Right ventricle myocardium inferior (tissue), 1 donor: ENCODE results near the gene GALNT1. TPM values are rescaled to one million over a fixed set of nuclear protein-coding genes. Genes with fewer than 3 reads are reported as not detected.

Experiments
- ATAC-seq: fragments of 200-7000 bp; cut with Tn5 transposase; one replicate; pipeline ENCODE4 v1.9.1; 2020; ENCODE audit warnings: mild to moderate bottlenecking, moderate library complexity
- DNase-seq: peaks from one replicate; pipeline ENCODE4 v3.0.0; 2021; ENCODE audit errors: missing footprints
- intact Hi-C: fragments of 100-400 bp; cut with DNase I; formaldehyde crosslinking; loops from one replicate; pipeline ENCODE4 v1.11.0; 2022
- total RNA-seq: library from RNA; stranded (reverse); fragmentation: NEBNext Ultra II Directional; extraction: Animal tissue kit (Norgen Biotek cat#: 25700); gene quantifications from one replicate; pipeline ENCODE4 v1.2.1, GENCODE V29; 2021
- donor health status: DM: no; HTN: yes; CAD: no; lungs with severe emphysema.

GALNT1 gene
- total RNA-seq, 1 donor from 2014 or later = 53.2 TPM

- no peak for ATAC-seq
- DNase-seq = no peak
- intact Hi-C loops = no loop called here
Observed at GRCh38 chr18:35731701-35732100, 150.2 kb downstream of the GALNT1 start.

- intact Hi-C loops = no loop called here
- DNase-seq (no peak), ATAC-seq (peak; percentile 86)
Observed at GRCh38 chr18:35732162-35732561, 150.6 kb downstream of the GALNT1 start.

GRCh38 chr18:35732636-35733035 lies 151.1 kb downstream of the GALNT1 start:
- intact Hi-C loops = no loop called here
- DNase-seq = no peak

GRCh38 chr18:35733408-35733807 lies 151.9 kb downstream of the GALNT1 start:
- ATAC-seq (no peak), DNase-seq (no peak)
- intact Hi-C loops = no loop called here

More at GRCh38 chr18:35732636-35733035, 151.1 kb downstream of the GALNT1 start:
- peak; percentile 88 for ATAC-seq

GRCh38 chr18:35736696-35737095 lies 155.2 kb downstream of the GALNT1 start:
- ATAC-seq (no peak), DNase-seq (no peak)
- intact Hi-C loops = no loop called here

- no peak for ATAC-seq
- intact Hi-C loops = no loop called here
Observed at GRCh38 chr18:35739778-35740177, 158.2 kb downstream of the GALNT1 start.

DNA sequence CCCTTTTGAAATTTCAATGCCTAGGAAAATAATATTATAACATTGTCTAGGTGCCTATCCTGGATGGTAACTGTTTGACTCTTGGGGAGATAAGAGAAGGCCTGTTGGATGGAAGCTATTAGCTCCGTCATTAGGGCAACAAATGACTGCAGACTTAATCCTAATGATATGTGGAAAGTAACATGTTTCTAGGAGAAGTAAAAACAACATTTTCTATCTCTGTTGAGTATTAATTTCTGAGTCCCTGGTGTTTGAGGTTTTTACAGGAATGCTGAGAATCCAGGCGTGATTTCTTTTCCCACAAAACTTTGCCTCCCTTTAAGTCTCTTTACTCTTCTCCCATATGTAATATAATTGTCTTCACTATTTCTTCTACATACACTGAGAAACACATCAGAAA lies 159.1 kb downstream of the GALNT1 start:
- DNase-seq (no peak), ATAC-seq (no peak)
- intact Hi-C loops = no loop called here

More at GRCh38 chr18:35739778-35740177, 158.2 kb downstream of the GALNT1 start:
- DNase-seq = no peak

- DNase-seq (no peak), ATAC-seq (no peak)
- intact Hi-C loops = no loop called here
Observed at GRCh38 chr18:35743916-35744315, 162.4 kb downstream of the GALNT1 start.

- intact Hi-C loops = no loop called here
- ATAC-seq (no peak), DNase-seq (no peak)
Observed at GRCh38 chr18:35745814-35746213, 164.3 kb downstream of the GALNT1 start.

GRCh38 chr18:35746826-35747339 lies 165.3 kb downstream of the GALNT1 start:
- no peak for ATAC-seq
- intact Hi-C loops = no loop called here
- DNase-seq = no peak

DNA sequence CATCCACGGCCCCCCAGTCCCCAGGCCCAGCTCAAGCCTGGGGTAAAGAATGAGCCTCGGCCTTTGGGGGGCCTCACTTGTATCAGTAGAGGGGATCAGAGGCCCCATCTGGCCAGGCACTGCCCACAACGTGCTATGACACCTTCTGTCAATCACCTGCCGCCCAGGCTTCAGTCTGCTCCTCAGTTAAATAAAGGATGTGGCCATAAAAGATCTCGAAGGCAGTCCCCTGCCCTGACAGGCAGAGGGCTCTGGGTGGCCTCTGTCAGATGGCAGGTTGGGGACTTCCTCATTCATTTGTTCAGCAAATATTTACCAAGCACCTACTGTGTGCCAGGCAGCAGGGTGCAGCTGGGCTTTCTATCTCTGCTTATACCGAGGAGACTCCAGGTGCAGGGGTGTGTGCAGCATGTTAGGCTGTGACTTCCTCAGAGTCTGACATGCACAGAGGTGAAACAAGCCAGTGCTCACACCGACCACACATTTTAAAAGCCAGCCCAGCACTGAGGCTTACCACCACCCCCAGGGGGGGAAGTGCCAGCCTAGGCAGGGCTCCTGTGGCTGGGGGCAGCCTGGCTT lies 166.4 kb downstream of the GALNT1 start:
- intact Hi-C loops = no loop called here
- ATAC-seq (no peak), DNase-seq (no peak)

DNA sequence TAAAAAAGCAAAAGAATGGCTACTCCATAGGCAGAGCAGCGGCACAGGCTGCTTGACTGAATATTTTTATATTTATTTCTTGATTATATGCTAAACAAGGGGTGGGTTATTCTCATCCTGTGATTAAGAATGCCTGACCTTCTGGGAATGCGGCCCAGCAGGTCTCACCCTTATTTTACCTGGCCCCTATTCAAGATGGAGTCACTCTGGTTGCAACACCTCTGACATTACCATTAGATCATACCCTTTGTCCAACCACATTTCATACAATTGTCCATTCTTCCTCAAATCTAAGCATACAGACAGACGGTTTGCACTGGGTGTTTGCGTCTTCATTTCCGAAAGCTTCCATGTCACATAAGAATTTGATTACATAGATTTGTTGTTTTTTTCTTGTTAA lies 168.2 kb downstream of the GALNT1 start:
- intact Hi-C loops = no loop called here
- DNase-seq = no peak
- ATAC-seq = no peak

DNA sequence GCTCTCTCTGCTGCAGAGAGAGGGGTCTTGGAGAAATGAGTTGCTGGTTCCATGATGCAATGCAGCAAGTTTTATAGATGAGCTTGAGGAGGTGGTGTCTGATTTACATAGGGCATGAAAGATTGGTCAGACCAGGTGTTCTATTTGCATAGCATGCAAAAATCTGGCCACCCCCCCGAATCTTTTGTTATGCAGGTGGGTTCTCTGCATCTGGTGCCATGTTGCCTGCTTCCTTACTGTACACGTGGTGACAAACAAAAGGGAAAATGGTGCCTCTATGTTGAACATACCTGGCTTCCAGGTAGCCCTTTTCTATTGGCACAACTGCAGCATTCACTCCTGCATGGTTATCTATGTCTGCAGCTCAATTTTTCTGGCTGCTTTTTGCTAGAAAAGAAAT lies 169.4 kb downstream of the GALNT1 start:
- ATAC-seq = no peak

DNA sequence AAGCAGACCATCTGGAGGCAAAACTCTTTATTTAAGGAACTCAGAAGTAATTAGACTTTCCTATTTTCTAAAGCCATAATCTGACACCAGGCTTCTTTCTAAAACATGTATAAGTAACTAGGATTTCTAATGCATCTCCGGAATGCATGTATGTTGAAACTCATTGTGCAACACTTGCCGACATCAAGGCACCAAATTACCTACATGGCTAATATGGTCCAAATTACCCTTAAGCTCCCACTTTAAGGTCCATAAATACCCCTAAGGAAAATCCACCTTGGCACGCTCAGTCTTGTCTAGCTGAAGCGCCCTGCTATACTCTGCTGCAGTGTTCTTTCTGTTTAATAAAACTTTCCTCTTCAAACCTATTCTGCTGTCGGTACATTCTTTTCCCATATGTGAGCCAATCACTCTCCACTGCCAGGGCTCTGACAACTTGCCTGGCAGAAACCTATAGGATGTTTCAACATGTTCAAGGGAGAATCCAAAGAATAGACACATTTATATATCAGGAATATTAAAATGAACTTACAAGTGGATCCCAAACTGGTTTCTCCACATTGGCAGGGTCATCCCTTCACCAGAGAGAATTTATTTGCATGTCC lies 171.9 kb downstream of the GALNT1 start:
- intact Hi-C loops = no loop called here
- no peak for DNase-seq
- no peak for ATAC-seq

More for the DNA sequence above, 169.4 kb downstream of the GALNT1 start:
- DNase-seq = no peak
- intact Hi-C loops = no loop called here

- no peak for ATAC-seq
- intact Hi-C loops = no loop called here
Observed at GRCh38 chr18:35754464-35754863, 172.9 kb downstream of the GALNT1 start.

GRCh38 chr18:35755369-35755768 lies 173.8 kb downstream of the GALNT1 start:
- ATAC-seq (no peak), DNase-seq (no peak)
- intact Hi-C loops = loop anchor here (5.0 kb wide), 1 partner anchor 527 kb away; no protein-coding TSS in a partner anchor

More at GRCh38 chr18:35754464-35754863, 172.9 kb downstream of the GALNT1 start:
- no peak for DNase-seq

DNA sequence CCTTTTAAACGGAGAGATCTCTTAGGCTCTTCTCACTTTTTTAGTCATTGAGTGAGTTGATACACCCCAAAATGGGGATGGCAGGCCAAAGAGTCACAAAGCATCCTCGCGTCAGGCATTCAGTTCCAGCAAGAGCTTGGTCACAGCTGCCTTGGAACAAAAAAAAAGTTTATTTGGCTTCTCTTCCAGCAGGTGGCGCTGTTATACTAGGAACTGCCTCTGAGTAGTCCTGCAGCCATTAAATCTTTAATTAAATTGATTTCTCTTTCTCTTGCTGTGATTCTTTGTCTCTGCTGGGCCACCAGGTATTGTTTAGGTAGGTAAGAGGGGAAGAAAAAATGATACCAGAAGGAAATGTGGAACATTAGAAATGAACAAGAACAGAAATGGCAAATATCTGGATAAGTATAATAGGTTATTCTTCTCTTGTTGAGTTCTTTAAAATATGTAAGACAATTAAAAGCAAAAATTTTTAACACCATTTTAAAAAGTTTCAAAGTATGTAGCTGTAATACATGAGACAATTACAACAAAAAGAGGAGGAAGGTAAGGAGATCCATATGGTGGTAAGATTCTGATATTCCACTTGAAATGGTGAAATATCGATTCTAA lies 175.1 kb downstream of the GALNT1 start:
- no peak for DNase-seq
- intact Hi-C loops = loop anchor here (1.0 to 5.0 kb wide), 2 partner anchors 194 to 526 kb away; no protein-coding TSS in a partner anchor
- ATAC-seq = peak; percentile 64
